C4-2B (cell line): Measurements from ENCODE around the gene GFY.

ENCODE experiments used
- ZFX ChIP-seq: fragments of 450-650 bp; IDR thresholded peaks from 2 replicates; pipeline ENCODE4 v1.6.1; 2017
- TF ChIP-seq, protein P1 (sequence below): fragments of 450-650 bp; conservative IDR thresholded peaks from 2 replicates; pipeline ENCODE4 v1.5.1; 2017; ENCODE audit warnings: mild to moderate bottlenecking

DNA sequence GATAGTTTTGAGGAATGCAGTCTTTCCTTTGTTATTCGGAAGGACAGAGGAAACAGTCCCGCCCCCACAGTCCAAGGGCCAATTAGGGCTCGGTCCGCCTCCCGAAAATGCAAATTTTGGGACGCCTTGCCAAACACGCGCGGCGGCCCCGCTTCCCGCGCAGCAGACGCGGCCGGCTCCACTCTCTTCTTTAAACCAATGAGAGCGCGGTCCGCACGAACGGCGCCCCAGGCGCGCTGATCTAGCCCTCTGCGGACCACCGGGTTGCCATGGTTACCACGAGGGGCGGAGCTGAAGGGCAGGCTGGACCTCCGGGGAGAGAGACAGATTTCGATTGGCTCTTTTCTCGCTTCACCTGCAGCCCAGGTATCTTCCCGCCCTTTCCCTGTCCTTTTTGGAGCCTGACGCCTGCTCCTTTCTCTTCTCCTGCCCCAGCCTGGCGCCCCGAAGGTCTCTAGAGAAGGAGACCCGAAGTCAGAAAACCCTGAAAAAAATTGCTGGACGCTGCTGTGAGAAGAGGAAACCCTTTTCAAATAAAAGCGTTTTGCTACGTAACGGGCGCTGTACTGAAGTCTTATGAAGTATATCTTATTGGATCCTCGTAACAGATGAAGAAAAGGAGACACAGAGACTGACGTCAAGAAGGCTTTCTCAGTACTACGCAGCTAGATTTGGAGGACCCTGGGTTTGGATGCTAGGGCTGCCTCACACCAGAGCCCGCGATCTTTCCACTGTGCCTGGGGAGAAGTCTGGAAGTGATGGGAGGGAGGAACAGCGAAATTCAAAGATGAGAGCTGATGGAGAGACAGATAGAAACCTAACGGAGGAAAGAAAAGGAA, 3.9 kb upstream of the GFY start:
- TF ChIP-seq, protein P1, sequence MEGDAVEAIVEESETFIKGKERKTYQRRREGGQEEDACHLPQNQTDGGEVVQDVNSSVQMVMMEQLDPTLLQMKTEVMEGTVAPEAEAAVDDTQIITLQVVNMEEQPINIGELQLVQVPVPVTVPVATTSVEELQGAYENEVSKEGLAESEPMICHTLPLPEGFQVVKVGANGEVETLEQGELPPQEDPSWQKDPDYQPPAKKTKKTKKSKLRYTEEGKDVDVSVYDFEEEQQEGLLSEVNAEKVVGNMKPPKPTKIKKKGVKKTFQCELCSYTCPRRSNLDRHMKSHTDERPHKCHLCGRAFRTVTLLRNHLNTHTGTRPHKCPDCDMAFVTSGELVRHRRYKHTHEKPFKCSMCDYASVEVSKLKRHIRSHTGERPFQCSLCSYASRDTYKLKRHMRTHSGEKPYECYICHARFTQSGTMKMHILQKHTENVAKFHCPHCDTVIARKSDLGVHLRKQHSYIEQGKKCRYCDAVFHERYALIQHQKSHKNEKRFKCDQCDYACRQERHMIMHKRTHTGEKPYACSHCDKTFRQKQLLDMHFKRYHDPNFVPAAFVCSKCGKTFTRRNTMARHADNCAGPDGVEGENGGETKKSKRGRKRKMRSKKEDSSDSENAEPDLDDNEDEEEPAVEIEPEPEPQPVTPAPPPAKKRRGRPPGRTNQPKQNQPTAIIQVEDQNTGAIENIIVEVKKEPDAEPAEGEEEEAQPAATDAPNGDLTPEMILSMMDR: no peak
- TF ChIP-seq ZFX: no peak
